Kidney epithelial cell (primary cell): ENCODE data around the gene GUCA1A. TPM values are rescaled to one million over a fixed set of nuclear protein-coding genes. Genes with fewer than 3 reads are reported as not detected.

Experiments
- DNase-seq: peaks from one replicate; pipeline ENCODE4 v3.0.0-alpha.2; 2010; ENCODE audit warnings: low read depth
- H3K27me3 ChIP-seq: 2 replicates; pipeline ENCODE4 v1.6.0; 2011; ENCODE audit warnings: low read length; ENCODE audit not compliant: control insufficient read depth, insufficient read depth
- H3K36me3 ChIP-seq: 2 replicates; pipeline ENCODE4 v1.5.1; 2011; ENCODE audit warnings: low read length; ENCODE audit not compliant: control insufficient read depth, insufficient read depth
- H3K4me3 ChIP-seq: 2 replicates; pipeline ENCODE4 v1.5.1; 2011; ENCODE audit warnings: low read depth, mild to moderate bottlenecking, control low read depth, low read length
- total RNA-seq: library from RNA; depleted of rRNA; stranded (reverse); fragments of >200 nt; gene quantifications from 2 replicates; pipeline ENCODE4 v1.2.3, GENCODE V29; 2015
- TF ChIP-seq, protein P1 (sequence below): IDR thresholded peaks from 2 replicates; pipeline ENCODE4 v1.5.1; 2011; ENCODE audit warnings: mild to moderate bottlenecking, moderate library complexity, low read length, control low read depth, inconsistent platforms; ENCODE audit not compliant: insufficient read depth, poor library complexity, severe bottlenecking

The GUCA1A gene
- total RNA-seq, 1 donor from 2014 or later, result 0.25 TPM

DNA sequence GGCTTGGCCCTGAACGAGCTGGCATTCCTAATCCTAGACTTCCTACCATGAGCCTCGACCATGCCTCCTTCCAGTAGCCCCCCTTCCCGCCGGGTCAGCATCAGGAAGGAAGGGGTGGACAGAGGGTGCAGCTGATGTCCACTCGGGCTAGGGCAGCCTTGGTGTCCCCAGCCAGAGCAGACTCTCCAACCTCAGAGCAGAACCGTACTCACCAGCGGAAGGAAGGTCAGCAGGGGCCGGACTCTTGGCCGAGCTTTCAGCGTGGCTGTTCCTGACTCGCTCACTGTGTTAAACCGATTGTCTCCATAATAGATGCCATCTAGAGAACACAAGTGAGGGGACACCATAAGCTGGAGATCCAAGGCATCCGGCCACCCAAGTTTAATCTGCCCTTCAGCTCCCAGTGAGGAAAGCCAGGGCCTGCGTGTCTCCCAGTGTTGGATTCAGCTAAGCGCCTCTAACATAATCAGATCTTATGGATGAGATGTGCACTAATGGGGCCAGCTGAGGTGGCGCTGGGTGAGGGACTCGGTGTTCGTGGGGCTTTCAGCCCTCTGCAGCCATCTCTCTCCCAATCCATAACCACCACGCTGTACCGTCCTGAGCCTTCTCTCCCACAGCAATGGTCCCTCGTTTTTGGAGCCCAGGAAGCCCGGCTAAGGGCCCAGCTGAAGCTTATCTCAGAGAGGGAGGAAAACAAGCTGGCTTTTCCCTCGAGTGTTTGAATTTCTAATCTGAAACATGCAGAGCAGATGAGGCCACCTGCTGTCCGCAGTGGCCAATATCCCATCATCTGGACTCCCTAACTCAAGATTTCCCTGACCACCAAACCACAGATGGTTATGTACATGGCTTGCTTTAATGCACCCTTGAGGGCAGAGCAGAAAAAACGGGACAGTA, 44.5 kb upstream of the GUCA1A start:
- Histone ChIP-seq H3K4me3 (no peak overlapping the region), H3K36me3 (peaks cover 2% of the 10 kb centered on the region), H3K27me3 (no peaks in the 10 kb centered on the region)
- TF ChIP-seq, protein P1, sequence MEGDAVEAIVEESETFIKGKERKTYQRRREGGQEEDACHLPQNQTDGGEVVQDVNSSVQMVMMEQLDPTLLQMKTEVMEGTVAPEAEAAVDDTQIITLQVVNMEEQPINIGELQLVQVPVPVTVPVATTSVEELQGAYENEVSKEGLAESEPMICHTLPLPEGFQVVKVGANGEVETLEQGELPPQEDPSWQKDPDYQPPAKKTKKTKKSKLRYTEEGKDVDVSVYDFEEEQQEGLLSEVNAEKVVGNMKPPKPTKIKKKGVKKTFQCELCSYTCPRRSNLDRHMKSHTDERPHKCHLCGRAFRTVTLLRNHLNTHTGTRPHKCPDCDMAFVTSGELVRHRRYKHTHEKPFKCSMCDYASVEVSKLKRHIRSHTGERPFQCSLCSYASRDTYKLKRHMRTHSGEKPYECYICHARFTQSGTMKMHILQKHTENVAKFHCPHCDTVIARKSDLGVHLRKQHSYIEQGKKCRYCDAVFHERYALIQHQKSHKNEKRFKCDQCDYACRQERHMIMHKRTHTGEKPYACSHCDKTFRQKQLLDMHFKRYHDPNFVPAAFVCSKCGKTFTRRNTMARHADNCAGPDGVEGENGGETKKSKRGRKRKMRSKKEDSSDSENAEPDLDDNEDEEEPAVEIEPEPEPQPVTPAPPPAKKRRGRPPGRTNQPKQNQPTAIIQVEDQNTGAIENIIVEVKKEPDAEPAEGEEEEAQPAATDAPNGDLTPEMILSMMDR, result no peak
- no peak for DNase-seq

DNA sequence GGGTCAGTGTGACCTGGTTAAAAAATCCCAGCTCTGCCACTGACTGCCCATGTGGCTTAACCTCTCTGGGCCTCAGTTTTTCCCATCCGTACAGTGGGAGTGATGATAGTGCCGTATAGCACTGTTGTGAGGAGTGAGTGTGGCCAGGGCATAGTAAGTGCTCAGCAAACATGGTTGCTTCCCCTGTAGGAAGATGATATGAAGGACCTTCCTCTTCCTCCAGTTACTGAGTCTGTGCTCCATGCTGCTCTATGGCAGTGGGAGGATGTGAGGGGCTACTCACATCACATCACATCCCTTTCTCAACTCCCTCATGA, 43.8 kb upstream of the GUCA1A start:
- no peaks in the 10 kb centered on the region for H3K27me3 ChIP-seq
- H3K4me3 ChIP-seq, result no peak overlapping the region
- TF ChIP-seq, protein P1, result no peak
- peaks cover 2% of the 10 kb centered on the region for H3K36me3 ChIP-seq
- no peak for DNase-seq

DNA sequence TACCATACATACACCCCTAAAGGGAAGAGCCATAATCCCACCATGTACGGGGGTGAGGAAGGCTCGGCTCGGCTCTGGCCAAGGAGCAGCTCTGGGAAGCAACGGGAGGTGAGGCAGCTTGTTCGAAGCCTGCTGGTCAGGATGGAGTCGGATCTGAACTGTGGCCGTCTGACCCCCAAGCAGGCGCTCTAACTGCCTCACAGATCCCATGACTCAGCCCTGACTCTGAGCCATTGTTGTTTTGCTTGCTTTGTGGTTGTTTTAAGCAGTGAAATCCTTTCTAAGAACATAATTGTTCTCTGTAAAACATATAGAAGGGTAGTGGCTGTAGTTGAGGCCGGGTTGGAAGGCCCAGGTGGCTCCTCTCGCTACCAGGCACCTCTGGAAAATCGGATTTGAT, 41.6 kb upstream of the GUCA1A start:
- Histone ChIP-seq H3K27me3 (no peaks in the 10 kb centered on the region), H3K4me3 (no peak overlapping the region), H3K36me3 (peaks cover 2% of the 10 kb centered on the region)
- TF ChIP-seq, protein P1, result no peak
- DNase-seq, result no peak

DNA sequence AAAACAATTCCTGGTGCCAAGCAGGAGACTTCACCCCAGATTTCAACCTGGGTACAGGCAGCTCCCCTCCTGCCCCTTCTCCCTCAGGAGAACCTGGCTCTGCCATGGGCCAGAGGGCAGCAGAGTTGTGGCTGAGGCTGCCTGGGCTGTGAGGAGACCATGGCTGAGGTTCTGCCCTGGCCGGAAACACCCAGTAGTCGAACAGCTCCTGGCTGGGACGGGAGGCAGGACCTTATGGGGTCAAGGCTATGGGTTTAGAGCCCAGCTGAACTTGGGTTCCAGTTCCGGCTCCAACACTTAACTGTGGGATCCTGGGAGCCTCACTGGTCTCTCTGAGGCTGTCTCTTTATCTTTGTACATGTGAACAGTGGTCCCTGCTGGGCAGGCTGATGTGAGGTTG, 39.2 kb upstream of the GUCA1A start:
- peaks cover 1% of the 10 kb centered on the region for H3K36me3 ChIP-seq
- no peak overlapping the region for H3K4me3 ChIP-seq
- no peaks in the 10 kb centered on the region for H3K27me3 ChIP-seq
- DNase-seq, result no peak
- TF ChIP-seq, protein P1, result no peak

DNA sequence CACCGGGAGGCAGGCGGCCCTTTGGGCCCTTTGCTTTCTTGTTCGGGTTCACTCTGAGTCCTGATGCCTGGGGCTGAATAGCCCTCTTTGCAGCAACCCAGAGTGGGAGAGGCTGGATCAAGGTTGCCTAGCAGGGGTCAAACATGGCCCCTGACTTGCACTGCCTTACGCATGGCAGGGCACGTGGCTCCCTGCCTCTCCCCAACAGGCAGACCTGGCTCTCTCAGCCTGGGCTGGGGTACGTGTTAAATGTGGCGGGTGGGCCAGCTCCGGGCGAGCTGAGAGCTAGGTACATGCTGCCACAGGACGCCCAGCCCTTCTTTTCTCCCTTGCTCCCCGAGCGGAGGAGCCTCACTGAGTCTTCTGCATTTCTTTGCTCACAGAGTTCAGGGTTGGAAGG, 38.0 kb upstream of the GUCA1A start:
- peaks cover 1% of the 10 kb centered on the region for H3K36me3 ChIP-seq
- TF ChIP-seq, protein P1, result no peak
- no peak for DNase-seq
- no peaks in the 10 kb centered on the region for H3K27me3 ChIP-seq
- no peak overlapping the region for H3K4me3 ChIP-seq

DNA sequence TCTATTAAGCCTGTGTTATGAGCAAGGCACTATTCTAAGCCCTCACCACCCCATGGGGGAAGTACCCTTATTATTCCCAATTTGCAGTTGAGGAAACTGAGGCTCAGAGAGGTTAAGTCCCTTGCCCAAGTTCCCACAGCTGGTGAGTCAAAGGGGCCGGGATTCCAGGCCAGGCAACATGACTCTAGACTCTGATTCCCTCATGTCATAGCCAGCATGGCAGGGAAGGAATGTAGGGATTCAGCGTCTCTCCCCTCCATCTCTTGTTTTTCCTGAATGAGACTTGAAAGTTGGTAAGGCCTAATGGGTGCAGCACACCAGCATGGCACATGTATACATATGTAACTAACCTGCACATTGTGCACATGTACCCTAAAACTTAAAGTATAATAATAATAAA, 37.4 kb upstream of the GUCA1A start:
- H3K4me3 ChIP-seq, result no peak overlapping the region
- H3K36me3 ChIP-seq, result no peaks in the 10 kb centered on the region
- no peak for DNase-seq
- H3K27me3 ChIP-seq, result no peaks in the 10 kb centered on the region
- TF ChIP-seq, protein P1, result no peak
